Activated T-cell treated with anti-CD3 and anti-CD28 coated beads for 48 hours (primary cell): Measurements from ENCODE around the gene MRPL51.
"Not testable (repeated sequence)": the region's sequence is repeated elsewhere in the genome, so short reads cannot be mapped to it uniquely, and the experiment has no call there.

Experiments
- DNase-seq: peaks from one replicate; pipeline ENCODE4 v3.0.0-alpha.2; 2020; ENCODE audit warnings: low read depth

Gene MRPL51

GRCh38 chr12:6488240-6488639 lies 4.8 kb downstream of the MRPL51 start:
- no peak for DNase-seq

GRCh38 chr12:6478416-6478815 lies 14.6 kb downstream of the MRPL51 start:
- DNase-seq = no peak

GRCh38 chr12:6477601-6478377 lies 15.3 kb downstream of the MRPL51 start:
- DNase-seq = not testable (repeated sequence)

- no peak for DNase-seq
These were observed 16.6 kb downstream of the MRPL51 start for GRCh38 chr12:6476489-6476888.

- DNase-seq = not testable (repeated sequence)
These were observed 17.7 kb downstream of the MRPL51 start for GRCh38 chr12:6475233-6475975.

- no peak for DNase-seq
These were observed 20.6 kb downstream of the MRPL51 start for GRCh38 chr12:6472491-6472890.

GRCh38 chr12:6471989-6472360 lies 21.1 kb downstream of the MRPL51 start:
- DNase-seq = no peak

- DNase-seq = peak; percentile 97
These were observed 22.5 kb downstream of the MRPL51 start, which contains the start of gene VAMP1 for GRCh38 chr12:6470375-6471163. Gene VAMP1 (minus strand): TSS chr12:6470677. CDS start chr12:6470531, 146 bp downstream.

GRCh38 chr12:6469609-6470374 lies 23.3 kb downstream of the MRPL51 start:
- no peak for DNase-seq

GRCh38 chr12:6469092-6469491 lies 24.0 kb downstream of the MRPL51 start:
- no peak for DNase-seq

- DNase-seq = no peak
These were observed 24.8 kb downstream of the MRPL51 start for GRCh38 chr12:6468283-6468575.

- DNase-seq = not testable (repeated sequence)
These were observed 25.3 kb downstream of the MRPL51 start for GRCh38 chr12:6467571-6468282.

- DNase-seq = not testable (repeated sequence)
These were observed 26.3 kb downstream of the MRPL51 start for GRCh38 chr12:6466751-6467150.

- DNase-seq = no peak
These were observed 26.9 kb downstream of the MRPL51 start for GRCh38 chr12:6466184-6466573.

- DNase-seq = no peak
These were observed 27.4 kb downstream of the MRPL51 start for GRCh38 chr12:6465467-6466183.

GRCh38 chr12:6464531-6464930 lies 28.5 kb downstream of the MRPL51 start:
- no peak for DNase-seq

GRCh38 chr12:6463858-6464257 lies 29.2 kb downstream of the MRPL51 start:
- DNase-seq = no peak

GRCh38 chr12:6463216-6463615 lies 29.8 kb downstream of the MRPL51 start:
- no peak for DNase-seq

- DNase-seq = no peak
These were observed 30.6 kb downstream of the MRPL51 start for GRCh38 chr12:6462234-6462995.
